Thyroid gland (tissue), 4 donors: ENCODE measurements around the gene UBR7.

Experiments
- CTCF ChIP-seq, 6 experiments: fragments of 200-600 bp in 3 of 6; fragments of 450-650 bp in 3 of 6; sonication (generic) in 3 of 6; IDR thresholded peaks; one replicate each; pipeline ENCODE4 v1.5.1; 2016 to 2019; ENCODE audit warnings: antibody characterized with exemption in 6 of 6, mild to moderate bottlenecking in 2 of 6, inconsistent platforms in 1 of 6, moderate library complexity in 1 of 6
- POLR2A ChIP-seq, 2 donors: fragments of 450-650 bp; IDR thresholded peaks; one replicate each; pipeline ENCODE4 v1.6.1; 2017; ENCODE audit warnings: antibody characterized with exemption in 2 of 2, mild to moderate bottlenecking in 2 of 2, moderate library complexity in 1 of 2

- no peak for TF ChIP-seq CTCF (IDR thresholded peaks at IDR 0.05)
- TF ChIP-seq POLR2A (IDR thresholded peaks at IDR 0.05): no peak
Observed at GRCh38 chr14:93161411-93161940, 45.6 kb upstream of the UBR7 start.
